Panc1 (cell line): ENCODE data around the gene KRTAP4-5.

Experiments
- SIN3A ChIP-seq: IDR thresholded peaks from 2 replicates; pipeline ENCODE4 v1.6.1; 2012; ENCODE audit warnings: low read depth, mild to moderate bottlenecking, low read length, moderate library complexity, borderline replicate concordance; ENCODE audit not compliant: insufficient read depth
- TCF7L2 ChIP-seq: IDR thresholded peaks from 2 replicates; pipeline ENCODE4 v1.6.1; 2011; ENCODE audit warnings: mild to moderate bottlenecking, low read depth, low read length, inconsistent platforms
- TF ChIP-seq, protein P1 (sequence below): fragments of 450-650 bp; IDR thresholded peaks from 2 replicates; pipeline ENCODE4 v1.5.1; 2017; ENCODE audit warnings: mild to moderate bottlenecking

DNA sequence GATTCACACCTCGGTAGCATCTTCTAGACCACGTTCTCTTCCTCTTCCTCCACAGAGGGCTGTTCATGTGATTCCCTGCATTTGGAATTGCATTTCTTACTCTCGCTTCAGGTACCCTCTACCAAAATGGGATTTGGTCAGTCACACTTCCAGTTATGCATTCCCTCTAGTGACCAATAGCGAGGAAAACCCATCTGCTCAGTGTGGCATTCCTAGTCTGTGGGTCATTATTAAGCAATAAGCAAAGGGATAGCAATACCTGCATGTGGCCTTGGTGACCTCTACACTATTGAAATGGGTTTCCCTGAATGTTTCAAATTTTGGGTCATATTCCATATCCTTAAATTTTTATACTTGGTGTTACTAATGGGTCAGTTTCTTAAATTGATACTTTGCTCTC lies 401 bp upstream of the KRTAP4-5 start:
- TF ChIP-seq, protein P1, sequence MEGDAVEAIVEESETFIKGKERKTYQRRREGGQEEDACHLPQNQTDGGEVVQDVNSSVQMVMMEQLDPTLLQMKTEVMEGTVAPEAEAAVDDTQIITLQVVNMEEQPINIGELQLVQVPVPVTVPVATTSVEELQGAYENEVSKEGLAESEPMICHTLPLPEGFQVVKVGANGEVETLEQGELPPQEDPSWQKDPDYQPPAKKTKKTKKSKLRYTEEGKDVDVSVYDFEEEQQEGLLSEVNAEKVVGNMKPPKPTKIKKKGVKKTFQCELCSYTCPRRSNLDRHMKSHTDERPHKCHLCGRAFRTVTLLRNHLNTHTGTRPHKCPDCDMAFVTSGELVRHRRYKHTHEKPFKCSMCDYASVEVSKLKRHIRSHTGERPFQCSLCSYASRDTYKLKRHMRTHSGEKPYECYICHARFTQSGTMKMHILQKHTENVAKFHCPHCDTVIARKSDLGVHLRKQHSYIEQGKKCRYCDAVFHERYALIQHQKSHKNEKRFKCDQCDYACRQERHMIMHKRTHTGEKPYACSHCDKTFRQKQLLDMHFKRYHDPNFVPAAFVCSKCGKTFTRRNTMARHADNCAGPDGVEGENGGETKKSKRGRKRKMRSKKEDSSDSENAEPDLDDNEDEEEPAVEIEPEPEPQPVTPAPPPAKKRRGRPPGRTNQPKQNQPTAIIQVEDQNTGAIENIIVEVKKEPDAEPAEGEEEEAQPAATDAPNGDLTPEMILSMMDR, result no peak
- TF ChIP-seq SIN3A (no peak), TCF7L2 (no peak)
